Suprapubic skin (tissue), 4 donors: ENCODE measurements around the gene ABCC5.
"Not testable (repeated sequence)": the region's sequence is repeated elsewhere in the genome, so short reads cannot be mapped to it uniquely, and the experiment has no call there.

Experiments
- EP300 ChIP-seq: sonication (generic); formaldehyde crosslinking; IDR thresholded peaks from one replicate; pipeline ENCODE4 v1.6.1; 2017; ENCODE audit warnings: antibody characterized with exemption
- POLR2A ChIP-seq, 2 donors: fragments of 450-650 bp; IDR thresholded peaks; one replicate each; pipeline ENCODE4 v1.6.1; 2017; ENCODE audit warnings: antibody characterized with exemption in 2 of 2, mild to moderate bottlenecking in 2 of 2, moderate library complexity in 2 of 2
- POLR2AphosphoS5 ChIP-seq, 3 donors: sonication (generic); formaldehyde crosslinking; IDR thresholded peaks; one replicate each; pipeline ENCODE4 v1.6.1; 2017; ENCODE audit warnings: antibody characterized with exemption in 3 of 3
- TF ChIP-seq, protein P1 (sequence below), 2 donors: fragments of 200-600 bp in 1 of 2; fragments of 450-650 bp in 1 of 2; sonication (generic) in 1 of 2; IDR thresholded peaks; one replicate each; pipeline ENCODE4 v1.5.1; 2016 to 2019; ENCODE audit warnings: antibody characterized with exemption in 2 of 2, mild to moderate bottlenecking in 1 of 2, moderate library complexity in 1 of 2

DNA sequence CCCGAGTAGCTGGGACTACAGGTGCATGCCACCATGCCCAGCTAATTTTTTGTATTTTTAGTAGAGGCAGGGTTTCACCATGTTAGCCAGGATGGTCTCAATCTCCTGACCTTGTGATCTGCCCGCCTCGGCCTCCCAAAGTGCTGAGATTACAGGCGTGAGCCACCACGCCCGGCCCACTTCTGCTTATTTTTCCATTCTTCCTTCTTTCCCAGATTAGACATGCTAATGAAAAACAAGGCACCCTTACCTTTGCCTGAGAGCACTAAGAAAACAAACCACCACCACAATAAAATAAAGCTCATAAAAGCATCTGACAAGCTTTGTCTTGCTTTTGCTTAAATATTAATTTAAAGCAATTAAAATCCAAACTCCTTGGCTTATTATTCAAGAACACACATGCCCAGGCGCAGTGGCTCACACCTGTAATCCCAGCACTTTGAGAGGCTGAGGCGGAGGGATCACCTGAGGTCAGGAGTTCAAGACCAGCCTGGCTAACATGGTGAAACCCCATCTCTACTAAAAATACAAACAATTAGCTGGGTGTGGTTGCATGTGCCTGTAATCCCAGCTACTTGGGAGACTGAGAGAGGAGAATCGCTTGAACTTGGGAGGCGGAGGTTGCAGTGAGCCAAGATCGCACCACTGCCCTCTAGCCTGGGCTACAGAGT, 10.4 kb downstream of the ABCC5 start:
- TF ChIP-seq, protein P1, sequence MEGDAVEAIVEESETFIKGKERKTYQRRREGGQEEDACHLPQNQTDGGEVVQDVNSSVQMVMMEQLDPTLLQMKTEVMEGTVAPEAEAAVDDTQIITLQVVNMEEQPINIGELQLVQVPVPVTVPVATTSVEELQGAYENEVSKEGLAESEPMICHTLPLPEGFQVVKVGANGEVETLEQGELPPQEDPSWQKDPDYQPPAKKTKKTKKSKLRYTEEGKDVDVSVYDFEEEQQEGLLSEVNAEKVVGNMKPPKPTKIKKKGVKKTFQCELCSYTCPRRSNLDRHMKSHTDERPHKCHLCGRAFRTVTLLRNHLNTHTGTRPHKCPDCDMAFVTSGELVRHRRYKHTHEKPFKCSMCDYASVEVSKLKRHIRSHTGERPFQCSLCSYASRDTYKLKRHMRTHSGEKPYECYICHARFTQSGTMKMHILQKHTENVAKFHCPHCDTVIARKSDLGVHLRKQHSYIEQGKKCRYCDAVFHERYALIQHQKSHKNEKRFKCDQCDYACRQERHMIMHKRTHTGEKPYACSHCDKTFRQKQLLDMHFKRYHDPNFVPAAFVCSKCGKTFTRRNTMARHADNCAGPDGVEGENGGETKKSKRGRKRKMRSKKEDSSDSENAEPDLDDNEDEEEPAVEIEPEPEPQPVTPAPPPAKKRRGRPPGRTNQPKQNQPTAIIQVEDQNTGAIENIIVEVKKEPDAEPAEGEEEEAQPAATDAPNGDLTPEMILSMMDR (IDR thresholded peaks at IDR 0.05), result not testable (repeated sequence)
- TF ChIP-seq POLR2A (IDR thresholded peaks at IDR 0.05); POLR2AphosphoS5 (IDR thresholded peaks at IDR 0.05); EP300: not testable (repeated sequence)
